GM06990 (cell line): ENCODE results near the gene LMO7.
A peak's percentile ranks its signal among the peaks of the same experiment; 100 is the strongest.

Experiments
- DNase-seq: peaks from one replicate; pipeline ENCODE4 v3.0.0-alpha.2; 2011; ENCODE audit not compliant: insufficient read length; ENCODE audit errors: extremely low read depth
- H3K27me3 ChIP-seq: replicated peaks from 2 replicates; pipeline ENCODE4 v1.6.0; 2011; ENCODE audit warnings: low read length; ENCODE audit not compliant: control insufficient read depth, insufficient read depth
- H3K36me3 ChIP-seq: 2 replicates; pipeline ENCODE4 v1.5.1; 2011; ENCODE audit warnings: low read length; ENCODE audit not compliant: control insufficient read depth, insufficient read depth
- H3K4me3 ChIP-seq: replicated peaks from 2 replicates; pipeline ENCODE4 v1.5.1; 2011; ENCODE audit warnings: low read depth, mild to moderate bottlenecking, control low read depth, low read length
- TF ChIP-seq, protein P1 (sequence below): IDR thresholded peaks from 2 replicates; pipeline ENCODE4 v1.5.1; 2011; ENCODE audit warnings: low read length, control low read depth, mild to moderate bottlenecking, inconsistent platforms; ENCODE audit not compliant: insufficient read depth, poor library complexity, severe bottlenecking

LMO7 gene

GRCh38 chr13:75797239-75797638 lies 161.1 kb downstream of the LMO7 start:
- Histone ChIP-seq H3K27me3 (no peaks in the 10 kb centered on the region), H3K36me3 (no peaks in the 10 kb centered on the region; the same call in none of the 2 replicates), H3K4me3 (no peak overlapping the region)
- TF ChIP-seq, protein P1, sequence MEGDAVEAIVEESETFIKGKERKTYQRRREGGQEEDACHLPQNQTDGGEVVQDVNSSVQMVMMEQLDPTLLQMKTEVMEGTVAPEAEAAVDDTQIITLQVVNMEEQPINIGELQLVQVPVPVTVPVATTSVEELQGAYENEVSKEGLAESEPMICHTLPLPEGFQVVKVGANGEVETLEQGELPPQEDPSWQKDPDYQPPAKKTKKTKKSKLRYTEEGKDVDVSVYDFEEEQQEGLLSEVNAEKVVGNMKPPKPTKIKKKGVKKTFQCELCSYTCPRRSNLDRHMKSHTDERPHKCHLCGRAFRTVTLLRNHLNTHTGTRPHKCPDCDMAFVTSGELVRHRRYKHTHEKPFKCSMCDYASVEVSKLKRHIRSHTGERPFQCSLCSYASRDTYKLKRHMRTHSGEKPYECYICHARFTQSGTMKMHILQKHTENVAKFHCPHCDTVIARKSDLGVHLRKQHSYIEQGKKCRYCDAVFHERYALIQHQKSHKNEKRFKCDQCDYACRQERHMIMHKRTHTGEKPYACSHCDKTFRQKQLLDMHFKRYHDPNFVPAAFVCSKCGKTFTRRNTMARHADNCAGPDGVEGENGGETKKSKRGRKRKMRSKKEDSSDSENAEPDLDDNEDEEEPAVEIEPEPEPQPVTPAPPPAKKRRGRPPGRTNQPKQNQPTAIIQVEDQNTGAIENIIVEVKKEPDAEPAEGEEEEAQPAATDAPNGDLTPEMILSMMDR, result no peak
- DNase-seq, result no peak

DNA sequence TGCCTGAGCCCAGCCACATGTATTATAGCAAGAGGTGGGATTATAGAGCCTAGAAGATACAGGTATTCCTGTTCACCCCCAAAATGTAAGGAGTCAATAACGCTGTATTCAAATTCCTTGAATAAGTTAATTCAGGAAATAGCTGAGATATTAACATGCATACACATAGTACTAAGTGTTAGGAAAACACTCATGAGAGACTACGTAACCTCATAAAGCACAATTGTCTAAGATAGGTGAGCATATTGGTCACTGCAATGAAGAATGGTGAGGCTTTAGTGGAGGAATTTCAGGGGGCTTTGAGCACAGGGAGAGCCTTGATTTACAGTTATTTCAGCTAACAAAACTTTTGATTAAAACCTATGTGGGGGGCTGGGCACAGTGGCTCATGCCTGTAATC lies 161.6 kb downstream of the LMO7 start:
- no peaks in the 10 kb centered on the region; the same call in none of the 2 replicates for H3K36me3 ChIP-seq
- DNase-seq, result no peak
- TF ChIP-seq, protein P1, result no peak
- no peak overlapping the region for H3K4me3 ChIP-seq
- H3K27me3 ChIP-seq, result no peaks in the 10 kb centered on the region

DNA sequence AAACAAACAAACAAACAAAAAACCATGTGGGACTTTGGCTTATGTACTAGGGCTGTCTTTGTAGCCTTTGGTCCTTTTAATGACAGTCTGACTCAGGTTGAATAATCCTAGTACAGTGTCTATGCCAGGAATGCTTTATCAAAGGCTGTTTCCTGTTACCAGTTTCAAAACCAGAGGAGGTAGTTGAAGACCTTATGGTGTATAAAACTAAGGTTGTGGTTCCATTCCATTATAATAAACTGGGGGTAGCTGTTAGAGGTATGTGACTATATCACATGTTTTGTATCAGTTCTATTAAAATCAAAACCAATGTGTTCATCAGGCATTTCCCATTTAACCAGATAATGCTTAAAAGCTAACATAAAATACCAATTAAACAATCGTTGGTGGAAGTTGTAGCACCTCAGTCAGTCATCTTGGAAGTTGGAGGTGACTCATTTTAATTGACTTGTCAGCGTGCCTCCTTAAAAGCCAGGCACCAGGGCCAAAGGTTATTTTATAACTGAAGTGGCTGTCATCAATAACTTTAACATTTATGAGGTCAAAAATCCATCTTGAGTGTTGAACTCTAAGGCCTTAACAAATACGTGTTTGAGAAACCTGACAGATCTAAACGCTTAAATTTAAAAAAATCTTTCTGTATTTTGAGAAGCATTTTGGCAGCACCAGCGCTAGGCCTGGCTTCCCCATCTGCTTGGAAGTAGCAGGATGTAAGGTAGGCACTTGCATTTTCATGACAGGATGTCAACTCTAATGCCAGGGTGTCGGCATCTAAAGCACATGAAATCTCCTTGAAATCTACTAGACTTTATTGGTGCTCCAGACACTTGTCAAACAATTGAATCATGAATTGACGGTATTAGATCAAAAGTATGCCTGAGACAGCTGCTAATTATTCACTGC lies 162.5 kb downstream of the LMO7 start:
- Histone ChIP-seq H3K27me3 (no peaks in the 10 kb centered on the region), H3K36me3 (no peaks in the 10 kb centered on the region; the same call in none of the 2 replicates), H3K4me3 (no peak overlapping the region)
- peak; percentile 9 for DNase-seq
- TF ChIP-seq, protein P1, result no peak

GRCh38 chr13:75800545-75800944 lies 164.4 kb downstream of the LMO7 start:
- Histone ChIP-seq H3K4me3 (no peak overlapping the region), H3K27me3 (no peaks in the 10 kb centered on the region), H3K36me3 (no peaks in the 10 kb centered on the region; the same call in none of the 2 replicates)
- no peak for DNase-seq
- TF ChIP-seq, protein P1, result no peak

GRCh38 chr13:75801388-75801945 lies 165.3 kb downstream of the LMO7 start:
- no peak for DNase-seq
- no peaks in the 10 kb centered on the region for H3K27me3 ChIP-seq
- no peak overlapping the region for H3K4me3 ChIP-seq
- TF ChIP-seq, protein P1, result no peak
- peaks cover 1% of the 10 kb centered on the region for H3K36me3 ChIP-seq
